NCI-H446 (cell line): ENCODE measurements around the gene RPL9.
"Not testable (repeated sequence)": the region's sequence is repeated elsewhere in the genome, so short reads cannot be mapped to it uniquely, and the experiment has no call there.

ENCODE experiments used
- DNase-seq, 2 experiments: peaks; one replicate each; lab custom pipeline; 2025; lab: John Stamatoyannopoulos, UW

RPL9 gene

GRCh38 chr4:39458505-39459300 is at the start of gene RPL9, which contains the start of gene LIAS:
Gene RPL9 (minus strand): TSS chr4:39458922. CDS start chr4:39458439, 483 bp downstream.
Gene LIAS (plus strand): TSS chr4:39459056. CDS start chr4:39459118, 62 bp downstream.
- peak; percentile 93 to 96 for DNase-seq

- no peak for DNase-seq
These were observed 46.9 kb upstream of the RPL9 start for GRCh38 chr4:39505581-39505980.

- no peak for DNase-seq
These were observed 45.8 kb upstream of the RPL9 start for GRCh38 chr4:39504538-39504937.

- DNase-seq, result not testable (repeated sequence)
These were observed 43.9 kb upstream of the RPL9 start for GRCh38 chr4:39502664-39503035.

- no peak for DNase-seq
These were observed 43.4 kb upstream of the RPL9 start for GRCh38 chr4:39502019-39502663.

- no peak for DNase-seq
These were observed 40.0 kb upstream of the RPL9 start for GRCh38 chr4:39498727-39499020.

GRCh38 chr4:39497909-39498726 is 39.4 kb upstream of the RPL9 start:
- no peak for DNase-seq

GRCh38 chr4:39495446-39496213 is 36.9 kb upstream of the RPL9 start:
- DNase-seq, result no peak

GRCh38 chr4:39494354-39494753 is 35.6 kb upstream of the RPL9 start:
- DNase-seq, result no peak

- no peak for DNase-seq
These were observed 31.6 kb upstream of the RPL9 start for GRCh38 chr4:39490322-39490721.

GRCh38 chr4:39486221-39486804 is 27.6 kb upstream of the RPL9 start:
- DNase-seq, result no peak

- no peak for DNase-seq
These were observed 26.0 kb upstream of the RPL9 start for GRCh38 chr4:39484582-39485272.

- DNase-seq, result no peak
These were observed 22.4 kb upstream of the RPL9 start for GRCh38 chr4:39480902-39481695.

GRCh38 chr4:39480251-39480650 is 21.5 kb upstream of the RPL9 start:
- no peak for DNase-seq

- DNase-seq, result no peak
These were observed 17.6 kb upstream of the RPL9 start for GRCh38 chr4:39476187-39476895.

GRCh38 chr4:39472396-39472795 is 13.7 kb upstream of the RPL9 start:
- DNase-seq, result no peak

GRCh38 chr4:39470402-39470801 is 11.7 kb upstream of the RPL9 start:
- DNase-seq, result no peak

GRCh38 chr4:39469429-39470077 is 10.8 kb upstream of the RPL9 start:
- DNase-seq, result peak in 1 of 2 experiments; percentile 59

GRCh38 chr4:39467464-39467863 is 8.7 kb upstream of the RPL9 start:
- no peak for DNase-seq
